ENCODE data around the gene SEBOX. TPM values are rescaled to one million over a fixed set of nuclear protein-coding genes. Genes with fewer than 3 reads are reported as not detected.

Gene SEBOX
- total and polyA plus RNA-seq, 2 donors (not counting 1 experiment from before 2014, with no cell fraction given): not detected

GRCh38 chr17:28326114-28326513, 38.9 kb downstream of the SEBOX start:
- Histone ChIP-seq H4K20me1 (ENCODE audit: control insufficient read depth, extremely low read depth, insufficient read depth, low read length) (no peaks in the 10 kb centered on the region), H3K4me2 (ENCODE audit: extremely low read depth, insufficient read depth, low read length) (no peak overlapping the region), H3K79me2 (ENCODE audit: control insufficient read depth, insufficient read depth, low read length) (peaks cover 3% of the 10 kb centered on the region), H3K4me1 (ENCODE audit: control insufficient read depth, extremely low read depth, insufficient read depth, low read length) (peaks cover 3% of the 10 kb centered on the region), H3K27me3 (ENCODE audit: control insufficient read depth, insufficient read depth, low read length) (no peaks in the 10 kb centered on the region), H3K9ac (ENCODE audit: insufficient read depth, low read length) (no peak overlapping the region), H3K9me3 (ENCODE audit: control insufficient read depth, insufficient read depth, low read depth, low read length) (no peaks in the 10 kb centered on the region), H3K4me3 (replicated peaks in 1 of 4; ENCODE audit: control extremely low read depth in 1 of 4, insufficient read depth in 1 of 4, low read depth in 3 of 4, low read length in 4 of 4) (no peak overlapping the region), H3K36me3 (ENCODE audit: control insufficient read depth, insufficient read depth, low read length) (peaks cover 7% of the 10 kb centered on the region), H2AFZ (ENCODE audit: low read length) (no peak overlapping the region), H3K27ac (ENCODE audit: insufficient read depth, low read length) (no peak overlapping the region)
- no peak for TF ChIP-seq EZH2 (IDR thresholded peaks at IDR 0.05; ENCODE audit: low read length, missing control alignments)
- no peak for TF ChIP-seq CTCF (conservative IDR thresholded peaks at IDR 0.05 in 1 of 2, IDR thresholded peaks at IDR 0.05 in 1 of 2; ENCODE audit: low read depth in 1 of 2, low read length in 2 of 2)
- DNase-seq (ENCODE audit: low read depth in 2 of 2): no peak

- Histone ChIP-seq H3K9ac (ENCODE audit: insufficient read depth, low read length) (no peak overlapping the region), H3K4me2 (ENCODE audit: extremely low read depth, insufficient read depth, low read length) (no peak overlapping the region), H3K27me3 (ENCODE audit: control insufficient read depth, insufficient read depth, low read length) (no peaks in the 10 kb centered on the region), H2AFZ (ENCODE audit: low read length) (no peak overlapping the region), H3K36me3 (ENCODE audit: control insufficient read depth, insufficient read depth, low read length) (peaks cover 4% of the 10 kb centered on the region), H3K4me1 (ENCODE audit: control insufficient read depth, extremely low read depth, insufficient read depth, low read length) (peaks cover 4% of the 10 kb centered on the region), H3K79me2 (ENCODE audit: control insufficient read depth, insufficient read depth, low read length) (peaks cover 3% of the 10 kb centered on the region), H4K20me1 (ENCODE audit: control insufficient read depth, extremely low read depth, insufficient read depth, low read length) (no peaks in the 10 kb centered on the region), H3K9me3 (ENCODE audit: control insufficient read depth, insufficient read depth, low read depth, low read length) (no peaks in the 10 kb centered on the region), H3K4me3 (replicated peaks in 1 of 4; ENCODE audit: control extremely low read depth in 1 of 4, insufficient read depth in 1 of 4, low read depth in 3 of 4, low read length in 4 of 4) (no peak overlapping the region), H3K27ac (ENCODE audit: insufficient read depth, low read length) (no peak overlapping the region)
- no peak for DNase-seq (ENCODE audit: low read depth in 2 of 2)
- TF ChIP-seq EZH2 (IDR thresholded peaks at IDR 0.05; ENCODE audit: low read length, missing control alignments): no peak
- no peak for TF ChIP-seq CTCF (conservative IDR thresholded peaks at IDR 0.05 in 1 of 2, IDR thresholded peaks at IDR 0.05 in 1 of 2; ENCODE audit: low read depth in 1 of 2, low read length in 2 of 2)
Measured at GRCh38 chr17:28325211-28325610, 39.8 kb downstream of the SEBOX start.

- Histone ChIP-seq H3K9me3 (ENCODE audit: control insufficient read depth, insufficient read depth, low read depth, low read length) (no peaks in the 10 kb centered on the region), H3K27me3 (ENCODE audit: control insufficient read depth, insufficient read depth, low read length) (no peaks in the 10 kb centered on the region), H3K79me2 (ENCODE audit: control insufficient read depth, insufficient read depth, low read length) (peaks cover 3% of the 10 kb centered on the region)
Measured at GRCh38 chr17:28324781-28325180, 40.2 kb downstream of the SEBOX start.

More at GRCh38 chr17:28324781-28325180, 40.2 kb downstream of the SEBOX start:
- no peak overlapping the region for H2AFZ ChIP-seq (ENCODE audit: low read length)
- no peak for TF ChIP-seq EZH2 (IDR thresholded peaks at IDR 0.05; ENCODE audit: low read length, missing control alignments)
- no peak for TF ChIP-seq CTCF (conservative IDR thresholded peaks at IDR 0.05 in 1 of 2, IDR thresholded peaks at IDR 0.05 in 1 of 2; ENCODE audit: low read depth in 1 of 2, low read length in 2 of 2)
- no peak overlapping the region for H3K4me3 ChIP-seq (replicated peaks in 1 of 4; ENCODE audit: control extremely low read depth in 1 of 4, insufficient read depth in 1 of 4, low read depth in 3 of 4, low read length in 4 of 4)
- no peak overlapping the region for H3K4me2 ChIP-seq (ENCODE audit: extremely low read depth, insufficient read depth, low read length)
- H3K27ac ChIP-seq (ENCODE audit: insufficient read depth, low read length): no peak overlapping the region
- no peak for DNase-seq (ENCODE audit: low read depth in 2 of 2)
- H3K4me1 ChIP-seq (ENCODE audit: control insufficient read depth, extremely low read depth, insufficient read depth, low read length): peaks cover 4% of the 10 kb centered on the region
- no peaks in the 10 kb centered on the region for H4K20me1 ChIP-seq (ENCODE audit: control insufficient read depth, extremely low read depth, insufficient read depth, low read length)
- peaks cover 4% of the 10 kb centered on the region for H3K36me3 ChIP-seq (ENCODE audit: control insufficient read depth, insufficient read depth, low read length)
- H3K9ac ChIP-seq (ENCODE audit: insufficient read depth, low read length): no peak overlapping the region

Measured in fibroblast of lung (primary cell).